OCI-LY1 (cell line): ENCODE measurements around the gene EHD2.

Experiments used
- H2AFZ ChIP-seq: fragments of 200-600 bp; sonication (generic), shearing (Covaris generic); 2 replicates; pipeline ENCODE4 v1.6.0; 2014; ENCODE audit warnings: antibody characterized with exemption, mild to moderate bottlenecking, low read length
- H3F3A ChIP-seq: fragments of 200-600 bp; sonication (generic), shearing (Covaris generic); 2 replicates; pipeline ENCODE4 v1.6.0; 2014; ENCODE audit warnings: mild to moderate bottlenecking, antibody characterized with exemption, low read length, moderate library complexity; ENCODE audit not compliant: insufficient read depth
- H3K27ac ChIP-seq: fragments of 200-600 bp; sonication (generic); 2 replicates; pipeline ENCODE4 v1.5.1; 2014; ENCODE audit warnings: low read length, mixed run types, mild to moderate bottlenecking, low read depth; ENCODE audit not compliant: poor library complexity, severe bottlenecking
- H3K27me3 ChIP-seq: fragments of 200-600 bp; sonication (generic); 2 replicates; pipeline ENCODE4 v1.6.0; 2014; ENCODE audit warnings: antibody characterized with exemption, mild to moderate bottlenecking, low read length, moderate library complexity; ENCODE audit not compliant: insufficient read depth
- H3K36me3 ChIP-seq: fragments of 200-600 bp; sonication (generic); 2 replicates; pipeline ENCODE4 v1.6.1; 2014; ENCODE audit warnings: mild to moderate bottlenecking, antibody characterized with exemption, low read length, moderate library complexity, mixed read lengths; ENCODE audit not compliant: insufficient read depth
- H3K4me1 ChIP-seq: fragments of 200-600 bp; sonication (generic); 2 replicates; pipeline ENCODE4 v1.5.1; 2014; ENCODE audit warnings: mild to moderate bottlenecking, low read length, moderate library complexity; ENCODE audit not compliant: insufficient read depth, severe bottlenecking
- H3K4me2 ChIP-seq: fragments of 200-600 bp; sonication (generic), shearing (Covaris generic); 2 replicates; pipeline ENCODE4 v1.6.1; 2014; ENCODE audit warnings: low read length
- H3K4me3 ChIP-seq: fragments of 200-600 bp; sonication (generic); 2 replicates; pipeline ENCODE4 v1.5.1; 2014; ENCODE audit warnings: low read length, low read depth, mild to moderate bottlenecking, mixed read lengths; ENCODE audit not compliant: poor library complexity, severe bottlenecking
- H3K79me2 ChIP-seq: fragments of 200-600 bp; shearing (Covaris generic); 2 replicates; pipeline ENCODE4 v1.6.1; 2016; ENCODE audit warnings: mixed run types, low read length, mixed read lengths; ENCODE audit not compliant: insufficient read depth
- H3K9ac ChIP-seq: fragments of 200-600 bp; sonication (generic), shearing (Covaris generic); 2 replicates; pipeline ENCODE4 v1.6.1; 2014; ENCODE audit warnings: mild to moderate bottlenecking, low read length, mixed read lengths
- H3K9me2 ChIP-seq: fragments of 200-600 bp; sonication (generic), shearing (Covaris generic); 2 replicates; pipeline ENCODE4 v1.6.1; 2014; ENCODE audit warnings: low read depth, mild to moderate bottlenecking, low read length, mixed read lengths
- H3K9me3 ChIP-seq: fragments of 200-600 bp; shearing (Covaris generic); 2 replicates; pipeline ENCODE4 v1.6.1; 2014; ENCODE audit warnings: low read length, mixed read lengths
- H4K20me1 ChIP-seq: fragments of 200-600 bp; sonication (generic), shearing (Covaris generic); 2 replicates; pipeline ENCODE4 v1.6.0; 2016; ENCODE audit warnings: mild to moderate bottlenecking, low read length; ENCODE audit not compliant: insufficient read depth
- EZH2 ChIP-seq: fragments of 200-600 bp; sonication (generic), shearing (Covaris generic); IDR thresholded peaks from 2 replicates; pipeline ENCODE4 v1.8.0; 2017; ENCODE audit warnings: borderline replicate concordance, mixed run types, mild to moderate bottlenecking, antibody characterized with exemption, low read length, moderate library complexity, mixed read lengths
- TF ChIP-seq, protein P1 (sequence below): fragments of 200-600 bp; sonication (generic), shearing (Covaris generic); IDR thresholded peaks from 2 replicates; pipeline ENCODE4 v1.5.1; 2017; ENCODE audit warnings: mild to moderate bottlenecking, antibody characterized with exemption, low read length, moderate library complexity, mixed read lengths

Gene EHD2

DNA sequence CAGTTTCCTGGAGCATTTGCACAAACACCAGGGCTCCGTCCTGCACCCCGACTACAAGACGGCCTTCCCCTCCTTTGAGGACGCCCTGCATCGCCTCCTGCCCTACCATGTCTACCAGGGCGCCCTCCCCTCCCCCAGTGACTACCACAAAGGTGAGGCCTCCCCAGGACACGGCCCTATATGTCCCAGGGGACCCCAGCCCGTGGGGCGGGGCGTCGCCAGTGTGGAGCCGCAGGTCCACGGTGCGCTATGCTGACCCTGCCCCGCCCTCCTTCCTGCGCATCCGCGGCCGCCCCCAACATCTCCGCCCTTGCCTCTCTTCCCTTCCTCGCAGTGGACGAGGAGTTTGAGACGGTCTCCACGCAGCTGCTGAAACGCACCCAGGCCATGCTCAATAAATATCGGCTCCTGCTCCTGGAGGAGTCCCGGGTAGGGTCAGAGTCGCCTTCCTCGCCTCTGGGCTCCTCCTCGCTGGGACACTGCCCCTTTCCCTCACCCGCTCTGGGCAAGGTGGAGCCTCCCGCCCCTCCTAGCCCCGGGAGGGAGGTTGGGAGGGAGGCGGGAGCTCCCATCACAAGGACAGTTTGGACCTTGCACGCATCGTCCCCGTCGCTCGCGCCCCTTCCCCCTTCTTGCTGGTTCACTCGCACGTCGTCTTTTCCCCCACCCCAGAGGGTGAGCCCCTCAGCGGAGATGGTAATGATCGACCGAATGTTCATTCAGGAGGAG is 14.4 kb upstream of the EHD2 start:
- H3F3A ChIP-seq: no peaks in the 10 kb centered on the region
- H3K4me3 ChIP-seq: peak overlapping the region; percentile 48
- H3K9ac ChIP-seq: peak overlapping the region; percentile 38; the same call in 1 of the 2 replicates
- TF ChIP-seq EZH2: no peak
- TF ChIP-seq, protein P1, sequence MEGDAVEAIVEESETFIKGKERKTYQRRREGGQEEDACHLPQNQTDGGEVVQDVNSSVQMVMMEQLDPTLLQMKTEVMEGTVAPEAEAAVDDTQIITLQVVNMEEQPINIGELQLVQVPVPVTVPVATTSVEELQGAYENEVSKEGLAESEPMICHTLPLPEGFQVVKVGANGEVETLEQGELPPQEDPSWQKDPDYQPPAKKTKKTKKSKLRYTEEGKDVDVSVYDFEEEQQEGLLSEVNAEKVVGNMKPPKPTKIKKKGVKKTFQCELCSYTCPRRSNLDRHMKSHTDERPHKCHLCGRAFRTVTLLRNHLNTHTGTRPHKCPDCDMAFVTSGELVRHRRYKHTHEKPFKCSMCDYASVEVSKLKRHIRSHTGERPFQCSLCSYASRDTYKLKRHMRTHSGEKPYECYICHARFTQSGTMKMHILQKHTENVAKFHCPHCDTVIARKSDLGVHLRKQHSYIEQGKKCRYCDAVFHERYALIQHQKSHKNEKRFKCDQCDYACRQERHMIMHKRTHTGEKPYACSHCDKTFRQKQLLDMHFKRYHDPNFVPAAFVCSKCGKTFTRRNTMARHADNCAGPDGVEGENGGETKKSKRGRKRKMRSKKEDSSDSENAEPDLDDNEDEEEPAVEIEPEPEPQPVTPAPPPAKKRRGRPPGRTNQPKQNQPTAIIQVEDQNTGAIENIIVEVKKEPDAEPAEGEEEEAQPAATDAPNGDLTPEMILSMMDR: no peak
- H3K79me2 ChIP-seq: no peaks in the 10 kb centered on the region
- H3K4me1 ChIP-seq: peaks cover 17% of the 10 kb centered on the region
- peaks cover 19% of the 10 kb centered on the region for H3K36me3 ChIP-seq
- no peaks in the 10 kb centered on the region for H3K9me2 ChIP-seq
- H3K4me2 ChIP-seq: peak overlapping the region; percentile 65
- no peaks in the 10 kb centered on the region for H3K9me3 ChIP-seq
- H3K27ac ChIP-seq: peak overlapping the region; percentile 86
- H3K27me3 ChIP-seq: no peaks in the 10 kb centered on the region
- H4K20me1 ChIP-seq: no peaks in the 10 kb centered on the region
- H2AFZ ChIP-seq: no peak overlapping the region

DNA sequence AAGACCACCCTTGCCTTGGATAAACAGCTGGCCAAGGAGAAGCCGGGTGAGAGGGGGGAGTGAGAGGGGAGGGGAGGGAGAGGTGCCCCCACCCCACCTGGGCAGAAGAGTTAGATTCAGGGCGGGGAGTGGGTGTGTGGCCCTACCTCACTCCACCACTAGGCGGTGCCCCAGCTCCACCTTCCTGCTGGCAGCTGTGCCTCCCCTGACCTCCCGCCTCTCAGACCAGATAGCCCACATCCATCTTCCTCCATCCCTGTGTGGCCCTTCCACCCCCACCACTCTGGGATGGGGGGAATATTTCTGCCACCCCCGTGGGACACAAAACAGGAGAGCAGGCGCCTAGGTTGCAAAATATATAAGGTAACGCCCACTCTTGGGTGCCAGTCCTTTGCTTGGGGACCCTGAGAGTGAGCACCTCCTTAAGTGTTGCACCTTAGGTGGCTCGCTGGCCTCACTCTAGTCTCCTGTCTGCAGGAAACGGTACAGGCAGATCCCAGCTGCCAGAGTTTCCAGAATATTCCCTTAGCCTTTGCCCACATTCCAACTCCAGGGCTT is 13.8 kb upstream of the EHD2 start:
- no peaks in the 10 kb centered on the region for H3K27me3 ChIP-seq
- H4K20me1 ChIP-seq: no peaks in the 10 kb centered on the region
- H3K27ac ChIP-seq: peak overlapping the region; percentile 86
- peak overlapping the region; percentile 48 for H3K4me3 ChIP-seq
- no peak overlapping the region for H2AFZ ChIP-seq
- TF ChIP-seq, protein P1: peak; percentile 86
- no peak for TF ChIP-seq EZH2
- H3F3A ChIP-seq: no peaks in the 10 kb centered on the region
- no peaks in the 10 kb centered on the region for H3K9me2 ChIP-seq
- peaks cover 19% of the 10 kb centered on the region for H3K36me3 ChIP-seq
- peak overlapping the region; percentile 38; the same call in 1 of the 2 replicates for H3K9ac ChIP-seq
- peak overlapping the region; percentile 65 for H3K4me2 ChIP-seq
- H3K4me1 ChIP-seq: peaks cover 17% of the 10 kb centered on the region
- H3K79me2 ChIP-seq: no peaks in the 10 kb centered on the region
- no peaks in the 10 kb centered on the region for H3K9me3 ChIP-seq

DNA sequence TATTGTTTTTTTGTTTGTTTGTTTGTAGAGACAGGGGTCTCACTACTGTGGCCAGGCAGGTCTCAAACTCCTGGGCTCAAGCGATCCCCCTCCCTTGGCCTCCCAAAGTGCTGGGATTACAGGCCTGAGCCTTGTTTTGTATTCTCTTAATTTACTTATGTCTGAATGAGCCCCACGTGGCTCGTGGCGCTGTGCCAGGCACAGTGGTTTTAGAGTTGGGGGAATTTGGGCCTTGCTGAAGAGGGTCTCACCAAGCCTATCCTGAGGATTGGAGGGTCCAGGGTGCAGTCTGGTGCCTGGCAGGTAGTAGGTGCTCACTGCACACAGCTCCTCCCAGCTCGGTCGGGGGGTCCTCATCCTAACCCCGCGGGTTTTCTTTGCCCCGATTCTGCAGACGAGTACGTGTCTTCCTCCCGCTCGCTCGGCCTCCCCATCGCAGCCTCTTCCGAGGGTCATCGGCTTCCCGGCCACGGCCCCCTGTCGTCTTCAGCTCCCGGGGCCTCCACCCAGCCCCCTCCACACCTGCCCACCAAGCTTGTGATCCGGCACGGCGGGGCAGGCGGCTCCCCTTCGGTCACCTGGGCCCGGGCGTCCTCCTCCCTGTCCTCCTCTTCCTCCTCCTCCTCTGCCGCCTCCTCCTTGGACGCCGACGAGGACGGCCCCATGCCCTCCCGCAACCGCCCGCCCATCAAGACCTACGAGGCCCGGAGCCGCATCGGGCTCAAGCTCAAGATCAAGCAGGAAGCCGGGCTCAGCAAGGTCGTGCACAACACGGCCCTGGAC is 12.1 kb upstream of the EHD2 start:
- no peak overlapping the region for H3K9ac ChIP-seq
- H3K27ac ChIP-seq: no peak overlapping the region
- H3K27me3 ChIP-seq: no peaks in the 10 kb centered on the region
- H3F3A ChIP-seq: no peaks in the 10 kb centered on the region
- peaks cover 19% of the 10 kb centered on the region for H3K36me3 ChIP-seq
- no peaks in the 10 kb centered on the region for H3K9me3 ChIP-seq
- no peaks in the 10 kb centered on the region for H4K20me1 ChIP-seq
- no peak overlapping the region for H2AFZ ChIP-seq
- H3K4me1 ChIP-seq: peaks cover 17% of the 10 kb centered on the region
- H3K4me2 ChIP-seq: no peak overlapping the region
- no peaks in the 10 kb centered on the region for H3K9me2 ChIP-seq
- TF ChIP-seq, protein P1: no peak
- TF ChIP-seq EZH2: no peak
- no peak overlapping the region for H3K4me3 ChIP-seq
- no peaks in the 10 kb centered on the region for H3K79me2 ChIP-seq
